HG02623 (cell line): ENCODE data around the gene C16orf89.
"Not testable (repeated sequence)": the region's sequence is repeated elsewhere in the genome, so short reads cannot be mapped to it uniquely, and the experiment has no call there.

ENCODE experiments used
- ATAC-seq: cut with Tn5 transposase; IDR thresholded peaks from one replicate; pipeline ENCODE4 v1.9.1; 2021; ENCODE audit warnings: moderate library complexity; ENCODE audit not compliant: unreplicated experiment

Gene C16orf89

GRCh38 chr16:5084802-5085201 lies 19.0 kb upstream of the C16orf89 start:
- ATAC-seq: not testable (repeated sequence)

GRCh38 chr16:5084099-5084731 lies 18.5 kb upstream of the C16orf89 start:
- not testable (repeated sequence) for ATAC-seq

GRCh38 chr16:5083646-5084045 lies 17.9 kb upstream of the C16orf89 start:
- not testable (repeated sequence) for ATAC-seq

GRCh38 chr16:5080996-5081395 lies 15.2 kb upstream of the C16orf89 start:
- not testable (repeated sequence) for ATAC-seq

- not testable (repeated sequence) for ATAC-seq
Measured at GRCh38 chr16:5080461-5080860, 14.7 kb upstream of the C16orf89 start.

GRCh38 chr16:5078626-5079025 lies 12.9 kb upstream of the C16orf89 start:
- no peak for ATAC-seq

GRCh38 chr16:5077304-5077703 lies 11.5 kb upstream of the C16orf89 start:
- no peak for ATAC-seq

- ATAC-seq: no peak
Measured at GRCh38 chr16:5075637-5076036, 9.9 kb upstream of the C16orf89 start.

- not testable (repeated sequence) for ATAC-seq
Measured at GRCh38 chr16:5073771-5074170, 8.0 kb upstream of the C16orf89 start.

- ATAC-seq: no peak
Measured at GRCh38 chr16:5073279-5073629, 7.5 kb upstream of the C16orf89 start.

- peak; percentile 9 for ATAC-seq
Measured at GRCh38 chr16:5072334-5073278, 6.8 kb upstream of the C16orf89 start.

- peak; percentile 80 for ATAC-seq
Measured at GRCh38 chr16:5071681-5072333, 6.1 kb upstream of the C16orf89 start, which contains the start of gene ALG1. ALG1 (plus strand) TSS chr16:5071843; CDS start chr16:5071850, 7 bp downstream.

GRCh38 chr16:5071341-5071680 lies 5.6 kb upstream of the C16orf89 start:
- ATAC-seq: no peak

- no peak for ATAC-seq
Measured at GRCh38 chr16:5070431-5071186, 4.9 kb upstream of the C16orf89 start.

GRCh38 chr16:5069854-5070253 lies 4.1 kb upstream of the C16orf89 start:
- ATAC-seq: no peak

- ATAC-seq: no peak
Measured at GRCh38 chr16:5069048-5069447, 3.3 kb upstream of the C16orf89 start.

GRCh38 chr16:5066511-5066910 lies 755 bp upstream of the C16orf89 start:
- ATAC-seq: no peak

GRCh38 chr16:5065326-5065725 lies 430 bp downstream of the C16orf89 start:
- no peak for ATAC-seq

GRCh38 chr16:5064915-5065314 lies 841 bp downstream of the C16orf89 start:
- ATAC-seq: no peak

GRCh38 chr16:5062790-5063765 lies 2.7 kb downstream of the C16orf89 start:
- no peak for ATAC-seq
